GM04504 (cell line): ENCODE results near the gene ABCC1.

ENCODE experiments used
- DNase-seq: peaks from one replicate; pipeline ENCODE4 v3.0.0-alpha.2; 2012; ENCODE audit warnings: low read depth

ABCC1 gene

DNA sequence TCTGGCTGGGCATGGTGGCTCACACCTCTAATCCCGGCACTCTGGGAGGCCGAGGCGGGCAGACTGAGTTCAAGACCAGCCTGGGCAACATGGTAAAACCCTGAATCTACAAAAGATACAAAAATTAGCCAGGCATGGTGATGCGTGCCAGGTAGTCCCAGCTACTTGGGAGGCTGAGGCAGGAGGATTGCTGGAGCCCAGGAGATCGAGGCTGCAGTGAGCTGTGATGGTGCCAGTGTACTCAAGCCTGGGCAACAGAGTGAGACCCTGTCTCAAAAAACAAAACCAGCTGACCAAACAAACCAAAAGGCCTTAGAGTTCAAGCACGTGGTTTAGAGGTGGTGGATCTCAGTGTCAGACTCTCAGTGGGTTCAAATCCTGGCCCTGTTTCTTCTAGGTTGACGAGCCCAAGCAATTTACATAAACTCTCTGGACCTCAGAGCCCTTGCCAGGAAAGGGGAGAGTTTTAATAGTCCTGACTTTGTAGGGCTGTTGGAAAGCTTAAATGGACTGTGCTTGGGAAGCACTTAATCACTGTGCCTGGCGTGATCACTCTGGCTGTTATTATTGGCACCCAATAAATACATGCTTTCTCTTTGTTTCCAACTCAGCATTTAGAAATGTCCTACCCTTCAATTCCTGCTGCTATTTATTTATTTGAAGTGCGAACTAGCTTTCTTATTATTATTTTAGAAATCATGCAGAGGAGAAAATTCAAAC is 44.7 kb downstream of the ABCC1 start:
- no peak for DNase-seq

DNA sequence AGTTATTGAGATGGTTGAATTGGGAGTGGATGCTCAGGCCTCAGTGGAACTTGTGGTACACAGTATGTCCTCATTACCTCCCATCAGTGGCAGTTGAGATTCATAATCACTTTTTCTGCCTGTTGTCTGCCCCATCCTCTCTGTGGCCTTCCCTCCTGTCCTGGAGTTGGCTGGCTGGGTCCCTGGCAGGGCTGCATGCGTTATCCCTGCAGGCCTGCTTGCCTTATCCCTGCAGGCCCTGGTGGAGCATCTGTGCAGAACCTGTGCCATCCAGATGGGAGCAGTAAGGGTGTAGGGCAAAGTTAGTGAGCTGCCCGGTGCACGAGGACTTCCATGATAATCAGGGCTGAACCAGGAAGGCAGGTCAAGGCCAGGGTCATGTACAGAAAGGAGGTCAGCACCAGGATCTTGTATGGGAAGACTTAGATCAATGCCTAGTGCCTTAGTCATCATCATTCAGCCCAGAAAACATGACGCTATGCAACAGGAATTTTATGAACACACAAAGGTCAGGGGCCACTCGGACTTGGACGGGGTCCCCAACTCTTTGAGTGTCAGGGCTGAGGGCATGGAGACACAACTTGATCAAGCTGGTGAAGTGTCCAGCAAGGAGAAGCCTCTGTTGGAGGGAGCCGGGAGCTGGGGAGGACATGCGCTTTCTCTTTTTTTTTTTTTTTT is 47.2 kb downstream of the ABCC1 start:
- peak; percentile 78 for DNase-seq

DNA sequence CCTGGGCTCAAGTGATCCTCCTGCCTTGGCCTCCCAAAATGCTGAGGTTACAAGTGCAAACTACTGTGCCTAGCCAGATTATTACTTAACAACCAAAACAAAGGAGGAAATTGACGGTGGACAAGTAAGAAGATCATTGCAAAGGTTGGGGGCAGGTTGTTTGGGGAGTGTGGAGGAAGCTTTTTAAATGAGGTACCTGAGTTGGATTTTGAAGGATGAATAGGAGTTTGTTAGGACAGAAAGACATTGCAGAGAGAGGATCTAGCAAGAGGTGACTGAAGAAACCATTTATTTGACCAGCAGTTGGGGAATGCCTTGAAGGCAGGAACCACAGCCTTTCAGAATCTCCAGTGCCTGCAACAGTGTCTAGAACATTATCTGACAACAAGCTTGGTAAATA is 51.3 kb downstream of the ABCC1 start:
- DNase-seq: no peak

DNA sequence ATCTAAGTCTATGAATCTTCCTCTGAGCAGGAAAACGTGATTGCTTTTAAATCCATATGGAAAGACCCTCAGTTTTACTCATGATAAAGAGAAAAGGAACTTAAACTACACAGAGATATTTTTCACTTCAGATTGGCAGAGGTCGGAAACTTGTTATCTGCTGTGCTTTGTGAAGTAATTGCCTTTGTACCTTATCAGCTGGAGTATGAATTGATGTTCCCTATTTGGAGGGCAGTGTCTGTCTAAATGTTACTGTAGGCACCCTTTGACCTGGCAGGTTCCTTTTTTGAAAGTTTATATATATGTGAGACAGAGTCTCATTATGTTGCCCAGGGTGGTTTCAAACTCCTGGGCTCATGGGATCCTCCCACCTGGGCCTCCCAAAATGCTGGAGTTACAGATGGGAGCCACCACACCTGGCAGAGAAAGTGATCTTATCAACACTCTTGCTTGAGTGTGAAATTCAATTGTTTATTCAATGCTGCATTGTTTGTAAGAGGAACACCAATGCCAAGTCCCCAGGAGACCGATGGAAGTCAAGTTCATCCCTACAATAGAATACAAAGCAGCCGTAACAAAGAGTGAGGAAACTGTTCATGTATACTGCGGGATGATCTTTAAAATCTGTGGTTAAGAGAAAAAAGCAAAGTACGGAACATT is 52.3 kb downstream of the ABCC1 start:
- DNase-seq: no peak

DNA sequence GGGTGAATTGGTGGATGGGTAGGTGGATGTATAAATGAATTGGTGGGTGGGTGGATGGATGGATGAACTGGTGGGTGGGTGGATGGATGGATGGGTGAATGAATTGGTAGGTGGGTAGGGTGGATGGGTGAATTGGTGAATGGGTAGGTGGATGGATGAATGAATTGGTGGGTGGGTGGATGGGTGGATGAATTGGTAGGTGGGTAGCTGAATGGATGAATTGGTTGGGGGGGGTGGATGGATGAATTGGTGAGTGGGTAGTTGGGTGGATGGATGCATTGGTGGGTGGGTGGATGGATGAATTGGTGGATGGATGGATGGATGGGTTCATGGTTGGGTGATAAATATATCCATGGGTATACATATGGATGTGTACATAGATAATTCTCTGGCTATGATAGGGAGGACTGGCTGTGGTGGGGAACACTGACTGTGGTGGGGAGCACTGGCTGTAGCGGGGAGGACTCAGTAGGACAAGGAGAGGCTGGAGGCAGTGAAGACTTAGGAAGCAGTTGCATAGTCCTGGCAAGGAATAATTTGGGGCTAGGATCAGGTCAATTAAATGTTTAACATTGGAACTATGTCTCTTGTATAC is 54.4 kb downstream of the ABCC1 start:
- DNase-seq: no peak

DNA sequence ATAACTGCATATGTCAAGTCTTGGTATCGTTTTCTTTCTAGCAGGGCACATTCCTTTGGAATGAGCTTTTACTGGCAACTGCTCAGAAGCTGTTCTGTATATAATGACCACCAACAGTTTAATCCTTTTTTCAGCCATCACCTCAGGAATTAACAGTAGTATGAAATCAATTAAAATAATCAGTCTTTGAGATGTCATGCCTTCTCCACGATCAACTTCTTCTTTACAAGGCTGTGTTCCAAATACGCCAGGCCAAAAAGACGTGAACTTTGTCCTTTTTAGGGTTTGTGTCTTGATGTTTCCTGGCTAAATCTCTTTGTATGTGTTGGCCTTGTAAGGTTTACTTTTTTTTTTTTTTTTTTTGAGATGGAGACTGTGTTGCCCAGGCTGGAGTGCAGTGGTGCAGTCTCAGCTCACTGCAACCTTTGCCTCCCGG is 54.9 kb downstream of the ABCC1 start:
- peak; percentile 27 for DNase-seq

DNA sequence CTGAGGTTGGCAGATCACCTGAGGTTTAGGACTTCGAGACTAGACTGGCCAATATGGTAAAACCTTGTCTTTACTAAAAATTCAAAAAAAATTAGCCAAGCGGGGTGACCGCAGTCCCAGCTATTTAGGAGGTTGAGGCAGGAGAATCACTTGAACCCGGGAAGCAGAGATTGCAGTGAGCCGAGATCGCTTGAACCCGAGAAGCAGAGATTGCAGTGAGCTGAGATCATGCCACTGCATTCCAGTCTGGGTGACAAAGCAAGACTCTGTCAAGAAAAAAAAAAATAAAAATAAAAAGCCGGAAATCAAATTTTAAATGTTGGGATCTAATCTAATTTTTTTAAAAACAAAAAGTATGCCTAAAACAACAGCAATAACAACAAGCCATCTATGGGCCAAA is 56.3 kb downstream of the ABCC1 start:
- no peak for DNase-seq

DNA sequence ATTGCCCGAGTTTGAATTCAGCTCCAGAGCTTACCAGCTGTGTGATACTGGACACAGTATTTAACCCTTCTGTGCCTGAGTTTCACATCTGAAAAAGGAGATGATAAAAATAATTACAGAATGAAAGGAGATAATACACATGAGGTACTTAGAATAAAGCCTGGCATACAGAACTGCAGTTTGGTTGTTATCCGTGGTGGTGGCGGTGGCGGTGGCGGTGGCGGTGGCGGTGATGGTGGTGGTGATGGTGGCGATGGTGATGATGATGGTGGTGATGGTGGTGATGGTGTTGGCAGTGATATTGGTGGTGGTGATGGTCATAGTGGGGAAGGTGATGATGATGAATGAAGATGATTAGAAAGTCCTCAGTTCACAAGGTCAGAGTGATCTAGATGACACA is 57.2 kb downstream of the ABCC1 start:
- no peak for DNase-seq

DNA sequence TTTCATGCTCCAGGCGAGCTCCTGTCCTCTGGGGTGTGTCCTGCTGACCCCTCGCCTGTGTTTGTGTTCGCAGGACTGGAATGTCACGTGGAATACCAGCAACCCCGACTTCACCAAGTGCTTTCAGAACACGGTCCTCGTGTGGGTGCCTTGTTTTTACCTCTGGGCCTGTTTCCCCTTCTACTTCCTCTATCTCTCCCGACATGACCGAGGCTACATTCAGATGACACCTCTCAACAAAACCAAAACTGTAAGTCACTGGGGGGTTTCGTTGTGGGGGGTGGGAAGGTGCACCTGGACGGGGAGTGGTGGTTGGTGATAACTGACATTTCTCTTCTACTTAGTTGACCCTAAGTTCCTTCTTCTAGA is 58.3 kb downstream of the ABCC1 start:
- no peak for DNase-seq

DNA sequence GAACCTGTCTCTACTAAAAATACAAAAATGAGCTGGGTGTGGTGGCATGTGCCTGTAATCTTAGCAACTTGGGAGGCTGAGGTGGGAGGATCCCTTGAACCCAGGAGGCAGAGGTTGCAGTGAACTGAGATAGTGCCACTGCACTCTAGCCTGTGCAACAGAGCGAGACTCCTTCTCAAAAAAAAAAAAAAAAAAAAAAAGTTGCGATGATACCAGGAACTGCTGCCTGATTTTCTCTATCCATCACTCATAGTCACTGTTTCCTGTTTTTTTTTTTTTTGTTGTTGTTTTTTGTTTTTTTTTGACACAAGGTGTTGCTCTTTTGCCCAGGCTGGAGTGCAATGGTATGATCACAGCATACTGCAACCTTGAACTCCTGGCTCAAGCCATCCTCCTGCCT is 59.2 kb downstream of the ABCC1 start:
- DNase-seq: no peak

DNA sequence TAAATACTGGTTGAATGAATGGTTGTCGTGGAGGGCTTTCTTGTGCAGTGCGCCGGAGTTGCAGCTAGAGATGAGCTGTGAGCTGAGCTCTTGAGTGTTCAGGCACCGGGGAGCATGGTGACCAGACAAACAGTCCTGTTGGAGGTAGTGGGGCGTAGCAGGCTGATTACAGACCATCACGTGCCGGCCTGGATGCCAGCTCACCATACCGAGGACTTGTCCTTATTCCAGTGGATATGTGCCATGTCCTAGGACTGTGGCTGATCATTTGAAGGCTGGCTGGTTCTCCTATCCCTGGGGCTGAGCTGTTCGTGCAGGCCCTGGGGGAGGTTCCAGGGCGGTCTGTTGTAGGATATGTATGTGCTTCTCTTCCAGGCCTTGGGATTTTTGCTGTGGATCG is 60.0 kb downstream of the ABCC1 start:
- no peak for DNase-seq

DNA sequence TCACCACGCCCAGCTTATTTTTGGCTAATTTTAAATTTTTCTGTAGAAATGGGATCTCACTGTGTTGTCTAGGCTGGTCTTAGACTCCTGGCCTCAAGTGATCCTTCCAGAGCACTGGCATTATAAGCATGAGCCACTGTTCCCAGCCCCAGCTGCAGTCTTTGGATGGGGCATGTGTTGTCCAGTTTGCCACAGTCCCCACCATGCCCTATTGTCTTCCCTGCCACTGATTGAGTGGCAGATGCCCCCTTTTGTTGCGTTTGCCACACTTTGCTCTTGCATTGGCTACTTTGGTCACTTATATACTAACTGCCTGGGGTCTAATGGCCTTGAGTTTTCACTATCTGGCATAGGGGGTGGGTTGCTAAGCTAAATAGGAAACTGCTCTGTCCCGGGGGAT is 60.8 kb downstream of the ABCC1 start:
- DNase-seq: no peak

DNA sequence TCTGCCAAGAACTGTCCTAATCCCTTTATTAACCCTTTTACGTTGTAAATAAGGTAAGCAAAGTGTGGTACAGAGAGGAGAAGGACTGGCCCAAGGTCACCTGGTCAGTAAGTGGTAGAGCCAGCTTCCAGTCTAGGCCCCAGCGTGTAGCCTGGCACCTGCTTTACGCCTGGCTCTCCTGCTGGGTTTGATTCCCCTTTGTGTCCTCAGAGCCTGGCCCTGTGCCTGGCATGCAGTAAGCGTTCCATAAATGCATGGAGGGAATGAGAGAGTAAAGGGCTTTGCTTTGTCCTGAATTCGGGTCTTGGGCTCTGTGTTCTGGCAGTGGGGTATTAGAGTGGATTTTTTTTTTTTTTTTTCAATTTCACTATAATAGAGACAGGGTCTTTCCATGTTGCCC is 62.7 kb downstream of the ABCC1 start:
- no peak for DNase-seq

DNA sequence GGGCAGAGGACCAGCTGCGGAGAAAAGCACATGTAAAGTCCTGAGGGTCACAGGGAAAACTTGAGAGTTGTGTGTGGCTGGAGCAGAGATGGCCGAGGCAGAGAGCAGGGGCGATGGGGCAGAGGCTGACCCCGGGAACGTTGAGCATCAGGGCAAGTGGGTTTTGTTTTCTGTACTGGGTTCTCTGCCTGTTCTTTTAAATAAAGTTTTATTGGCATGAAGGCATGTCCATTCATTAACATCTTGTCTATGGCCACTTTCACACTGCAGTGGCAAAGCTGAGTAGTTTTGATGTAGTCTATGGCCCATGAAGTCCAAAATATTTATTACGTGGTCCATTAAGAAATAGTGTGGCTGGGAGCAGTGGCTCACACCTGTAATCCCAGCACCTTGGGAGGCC is 64.4 kb downstream of the ABCC1 start:
- DNase-seq: no peak

DNA sequence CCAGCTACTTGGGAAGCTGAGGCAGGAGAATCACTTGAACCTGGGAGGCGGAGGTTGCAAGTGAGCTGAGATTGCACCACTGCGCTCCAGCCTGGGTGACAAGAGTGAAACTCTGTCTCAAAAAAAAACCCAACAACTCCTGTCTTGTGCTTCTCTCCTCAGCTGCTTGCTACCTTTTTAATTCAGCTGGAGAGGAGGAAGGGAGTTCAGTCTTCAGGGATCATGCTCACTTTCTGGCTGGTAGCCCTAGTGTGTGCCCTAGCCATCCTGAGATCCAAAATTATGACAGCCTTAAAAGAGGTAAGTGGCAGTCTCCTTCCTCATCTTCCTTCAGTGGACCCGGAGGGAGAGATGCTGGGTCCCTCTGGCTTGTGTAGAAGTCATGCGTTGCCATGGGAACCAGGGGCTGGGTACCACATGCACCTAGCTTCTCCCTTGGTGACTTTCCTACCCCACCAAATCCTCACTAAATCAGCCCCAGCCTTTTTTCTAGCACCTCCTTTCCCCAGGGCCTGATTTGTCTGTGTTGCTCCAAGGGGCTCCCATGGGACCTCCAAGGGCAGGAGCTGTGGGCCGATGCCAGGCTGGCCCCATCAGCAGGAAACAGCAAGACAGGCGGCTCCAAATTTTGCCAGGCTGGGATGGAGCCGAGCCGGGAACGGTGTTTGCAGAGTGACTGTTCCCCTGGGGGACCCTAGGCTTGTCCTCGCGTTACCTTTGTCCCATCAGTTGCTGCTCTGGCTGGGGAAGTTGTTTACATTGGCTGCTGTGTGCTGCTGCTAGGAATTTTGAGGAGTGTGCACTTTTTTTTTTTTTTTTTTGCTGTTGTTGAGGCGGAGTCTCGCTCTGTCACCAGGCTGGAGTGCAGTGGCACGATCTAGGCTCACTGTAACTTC is 65.2 kb downstream of the ABCC1 start:
- no peak for DNase-seq

DNA sequence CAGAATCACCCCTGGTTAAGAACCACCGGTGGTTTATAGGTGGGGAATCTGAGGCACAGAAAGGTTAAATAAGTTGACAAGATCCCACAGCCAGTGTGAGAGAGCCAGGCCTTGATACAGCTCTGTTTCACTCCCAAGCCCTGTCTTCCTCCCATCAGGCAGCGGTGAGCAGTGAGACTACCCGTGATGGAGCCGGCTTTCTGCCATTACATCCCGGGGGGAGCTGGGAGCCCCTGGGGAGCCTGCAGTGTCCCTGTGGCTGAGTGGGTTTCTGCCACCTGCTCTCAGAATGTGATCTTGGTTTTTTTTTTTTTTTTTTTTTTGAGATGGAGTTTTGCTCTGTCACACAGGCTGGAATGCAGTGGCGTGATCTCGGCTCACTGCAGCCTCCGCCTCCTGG is 66.4 kb downstream of the ABCC1 start:
- DNase-seq: no peak

DNA sequence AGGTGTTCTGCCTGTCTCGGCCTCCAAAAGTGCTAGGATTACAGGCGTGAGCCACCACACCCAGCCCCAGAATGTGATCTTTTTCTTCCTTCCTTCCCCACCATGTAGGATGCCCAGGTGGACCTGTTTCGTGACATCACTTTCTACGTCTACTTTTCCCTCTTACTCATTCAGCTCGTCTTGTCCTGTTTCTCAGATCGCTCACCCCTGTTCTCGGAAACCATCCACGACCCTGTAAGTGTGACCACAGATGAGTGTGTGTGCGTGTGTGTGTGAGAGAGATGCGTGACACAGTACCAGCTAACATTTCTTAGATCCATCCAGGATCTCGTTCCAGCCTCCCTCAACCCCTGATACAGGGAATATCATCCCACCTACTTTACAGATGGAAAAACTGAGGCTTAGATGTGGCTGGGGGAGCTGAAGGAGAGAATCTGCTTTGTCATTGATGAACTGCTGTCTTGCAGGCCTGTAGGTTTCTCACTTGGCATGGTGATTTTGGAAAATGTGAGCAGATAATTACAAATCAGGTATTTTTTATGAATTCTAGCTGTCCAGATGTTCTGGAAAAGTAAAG is 67.1 kb downstream of the ABCC1 start:
- no peak for DNase-seq

DNA sequence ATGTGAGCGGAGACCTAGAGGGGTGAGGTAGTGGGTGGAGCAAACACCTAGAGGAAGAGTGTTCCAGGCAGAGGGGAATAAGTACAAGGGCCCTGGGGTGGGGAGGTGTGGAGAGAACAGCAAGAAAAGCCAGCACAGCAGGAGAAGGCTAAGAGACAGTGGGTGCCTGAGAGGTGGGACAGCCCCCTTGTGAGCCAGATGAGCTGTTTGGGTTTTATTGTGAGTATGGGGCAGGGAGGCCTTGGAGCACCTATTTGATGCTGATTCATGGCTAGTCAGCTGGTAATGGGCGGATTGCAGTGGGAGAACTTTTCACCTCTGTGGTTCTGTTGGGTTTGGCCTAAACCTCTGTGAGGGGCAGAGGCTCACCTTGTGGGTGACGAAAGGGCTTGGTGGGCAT is 68.4 kb downstream of the ABCC1 start:
- no peak for DNase-seq

DNA sequence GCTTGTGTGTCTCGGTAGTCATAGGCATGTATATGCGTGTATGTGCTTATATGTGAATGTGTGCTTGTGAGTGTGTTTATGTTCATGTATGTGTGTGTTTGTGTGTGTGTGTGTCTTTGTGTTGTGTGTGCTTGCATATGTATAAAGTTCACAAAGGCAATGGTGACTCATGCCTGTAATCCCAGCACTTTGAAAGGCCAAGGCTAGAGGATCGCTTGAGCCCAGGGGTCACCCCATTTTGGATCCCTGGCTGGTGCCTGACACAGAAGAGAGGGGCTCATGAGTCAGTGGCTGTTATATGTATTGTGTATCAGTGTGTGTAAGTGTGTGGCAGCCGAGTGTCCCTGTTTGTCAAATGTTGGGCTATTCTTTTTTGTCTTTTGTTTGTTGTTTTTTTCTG is 69.3 kb downstream of the ABCC1 start:
- DNase-seq: no peak

DNA sequence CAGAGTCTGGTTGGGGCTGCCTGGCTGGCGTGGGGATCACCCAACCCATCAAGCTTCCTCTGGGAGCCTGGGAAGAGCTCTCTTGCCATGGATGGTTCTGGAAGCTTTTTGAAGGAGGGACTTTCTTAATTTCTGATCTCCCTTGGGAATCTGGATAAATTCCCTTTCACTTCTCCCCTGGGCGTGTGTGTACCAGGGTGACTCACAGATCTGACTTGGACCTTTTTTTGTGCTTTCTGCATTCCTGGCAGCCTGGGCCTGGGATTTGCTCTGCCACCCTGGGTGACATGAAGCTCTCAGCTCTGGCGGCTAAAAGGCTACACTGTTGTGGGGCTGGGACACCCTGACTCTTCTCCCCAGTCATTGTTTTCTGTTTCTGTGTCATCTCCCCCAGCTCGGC is 70.1 kb downstream of the ABCC1 start:
- peak; percentile 45 for DNase-seq

DNA sequence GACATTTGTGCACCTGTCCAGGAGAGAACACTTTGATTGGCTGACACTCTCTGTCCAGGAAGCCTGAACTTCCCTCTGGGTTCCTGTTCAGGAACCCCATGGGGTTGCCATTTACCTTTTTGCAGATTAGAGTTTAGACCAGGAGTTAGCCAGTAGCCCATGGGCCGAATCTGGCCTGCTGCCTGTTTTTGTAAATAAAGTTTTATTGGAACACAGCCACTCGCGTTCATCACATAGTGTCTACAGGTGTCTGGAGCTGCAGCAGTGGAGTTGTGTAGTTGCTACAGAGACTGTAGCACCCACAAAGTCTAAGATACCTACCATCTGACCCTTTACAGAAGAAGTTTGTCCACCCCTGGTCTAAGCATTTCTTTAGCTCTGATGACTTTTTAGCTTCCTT is 70.9 kb downstream of the ABCC1 start:
- no peak for DNase-seq

DNA sequence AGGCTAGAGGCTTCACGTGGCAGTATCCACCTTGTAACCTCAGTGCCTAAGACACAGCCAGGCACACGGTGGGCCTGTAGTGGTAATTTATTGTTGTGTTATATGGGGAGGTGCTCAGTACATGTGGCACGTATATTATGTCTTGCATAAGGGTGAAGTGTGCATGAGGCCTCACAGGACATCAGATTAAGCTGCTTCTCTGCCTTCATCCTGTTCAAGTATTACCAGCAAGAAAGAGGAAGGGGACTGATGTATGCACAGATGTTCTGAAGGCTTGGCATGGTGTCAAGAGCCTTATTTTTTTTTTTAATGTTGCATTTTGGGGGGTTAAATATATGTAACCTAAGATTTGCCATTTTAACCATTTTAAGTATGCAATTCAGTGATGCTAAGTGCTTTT is 71.6 kb downstream of the ABCC1 start:
- DNase-seq: no peak
